ENCODE results near the gene NDUFB3.

Gene NDUFB3

DNA sequence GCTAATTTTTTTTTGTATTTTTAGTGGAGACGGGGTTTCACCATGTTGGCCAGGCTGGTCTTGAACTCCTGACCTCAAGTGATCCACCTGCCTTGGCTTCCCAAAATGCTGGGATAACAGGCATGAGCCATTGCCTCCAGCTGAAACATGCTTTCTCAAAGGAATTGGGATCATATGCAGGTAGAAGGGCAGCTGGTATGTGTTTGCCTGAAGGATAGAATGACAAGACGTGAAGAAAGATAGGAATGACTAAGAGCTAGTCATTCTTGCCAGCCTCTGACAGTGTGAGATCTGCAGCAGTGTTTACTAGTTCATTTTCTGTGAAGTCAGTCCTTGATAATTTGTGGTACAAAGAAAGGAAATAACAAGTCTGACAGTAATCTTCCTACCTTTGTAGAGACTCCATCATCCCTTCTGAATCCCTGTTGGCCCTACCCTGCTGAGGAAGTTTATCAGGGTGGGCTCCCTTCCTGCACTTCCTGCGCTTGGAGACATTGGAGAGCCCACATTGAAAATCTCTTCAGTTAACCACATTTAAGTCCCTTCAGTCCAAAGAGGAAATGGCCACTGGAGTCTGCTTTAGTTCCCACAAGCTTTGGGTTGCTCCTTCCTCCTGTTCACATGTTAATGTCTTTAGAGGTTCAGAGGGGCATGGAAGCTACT, 58.9 kb downstream of the NDUFB3 start:
- no peak for DNase-seq

- no peak for DNase-seq
Measured at GRCh38 chr2:201132518-201132917, 60.7 kb downstream of the NDUFB3 start.
